ENCODE results near the gene ABHD6. TPM values are rescaled to one million over a fixed set of nuclear protein-coding genes. Genes with fewer than 3 reads are reported as not detected.

The ABHD6 gene
- total RNA-seq, 1 donor = 5.1 TPM

GRCh38 chr3:58291671-58292338 is 54.2 kb downstream of the ABHD6 start:
- TF ChIP-seq, protein P1, sequence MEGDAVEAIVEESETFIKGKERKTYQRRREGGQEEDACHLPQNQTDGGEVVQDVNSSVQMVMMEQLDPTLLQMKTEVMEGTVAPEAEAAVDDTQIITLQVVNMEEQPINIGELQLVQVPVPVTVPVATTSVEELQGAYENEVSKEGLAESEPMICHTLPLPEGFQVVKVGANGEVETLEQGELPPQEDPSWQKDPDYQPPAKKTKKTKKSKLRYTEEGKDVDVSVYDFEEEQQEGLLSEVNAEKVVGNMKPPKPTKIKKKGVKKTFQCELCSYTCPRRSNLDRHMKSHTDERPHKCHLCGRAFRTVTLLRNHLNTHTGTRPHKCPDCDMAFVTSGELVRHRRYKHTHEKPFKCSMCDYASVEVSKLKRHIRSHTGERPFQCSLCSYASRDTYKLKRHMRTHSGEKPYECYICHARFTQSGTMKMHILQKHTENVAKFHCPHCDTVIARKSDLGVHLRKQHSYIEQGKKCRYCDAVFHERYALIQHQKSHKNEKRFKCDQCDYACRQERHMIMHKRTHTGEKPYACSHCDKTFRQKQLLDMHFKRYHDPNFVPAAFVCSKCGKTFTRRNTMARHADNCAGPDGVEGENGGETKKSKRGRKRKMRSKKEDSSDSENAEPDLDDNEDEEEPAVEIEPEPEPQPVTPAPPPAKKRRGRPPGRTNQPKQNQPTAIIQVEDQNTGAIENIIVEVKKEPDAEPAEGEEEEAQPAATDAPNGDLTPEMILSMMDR (IDR thresholded peaks at IDR 0.05; ENCODE audit: extremely low read depth, low read depth, low read length) = no peak
- Histone ChIP-seq H2AFZ (ENCODE audit: low read length) (no peak overlapping the region), H3K27ac (ENCODE audit: low read depth, low read length) (no peak overlapping the region), H3K4me1 (ENCODE audit: insufficient read depth, low read length) (no peaks in the 10 kb centered on the region), H3K4me3 (ENCODE audit: insufficient read depth, low read length) (no peak overlapping the region), H4K20me1 (ENCODE audit: insufficient read depth, low read length) (no peaks in the 10 kb centered on the region), H3K79me2 (ENCODE audit: insufficient read depth, low read length) (no peaks in the 10 kb centered on the region), H3K4me2 (ENCODE audit: insufficient read depth, low read length) (no peak overlapping the region), H3K36me3 (ENCODE audit: insufficient read depth, low read length) (no peaks in the 10 kb centered on the region), H3K9me3 (ENCODE audit: low read depth, low read length) (no peaks in the 10 kb centered on the region), H3K27me3 (ENCODE audit: insufficient read depth, low read length) (no peaks in the 10 kb centered on the region)
- DNase-seq (ENCODE audit: insufficient read length, low spot score, missing footprints) = no peak

- H3K4me1 ChIP-seq (ENCODE audit: insufficient read depth, low read length) = no peaks in the 10 kb centered on the region
These were observed 55.3 kb downstream of the ABHD6 start for GRCh38 chr3:58292866-58293265.

DNA sequence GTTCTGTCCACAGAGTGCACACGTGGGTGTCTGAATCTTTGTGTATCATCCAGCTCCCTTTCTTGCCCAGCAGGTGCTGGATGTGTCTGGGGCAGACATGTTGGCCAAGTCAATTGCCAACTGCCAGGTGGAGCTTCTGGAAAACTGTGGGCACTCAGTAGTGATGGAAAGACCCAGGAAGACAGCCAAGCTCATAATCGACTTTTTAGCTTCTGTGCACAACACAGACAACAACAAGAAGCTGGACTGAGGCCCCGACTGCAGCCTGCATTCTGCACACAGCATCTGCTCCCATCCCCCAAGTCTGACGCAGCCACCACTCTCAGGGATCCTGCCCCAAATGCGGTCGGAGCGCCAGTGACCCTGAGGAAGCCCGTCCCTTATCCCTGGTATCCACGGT is 55.9 kb downstream of the ABHD6 start:
- no peak overlapping the region for H3K4me2 ChIP-seq (ENCODE audit: insufficient read depth, low read length)
- H3K4me3 ChIP-seq (ENCODE audit: insufficient read depth, low read length) = no peak overlapping the region
- H4K20me1 ChIP-seq (ENCODE audit: insufficient read depth, low read length) = no peaks in the 10 kb centered on the region
- TF ChIP-seq, protein P1 (IDR thresholded peaks at IDR 0.05; ENCODE audit: extremely low read depth, low read depth, low read length) = no peak
- no peak overlapping the region for H2AFZ ChIP-seq (ENCODE audit: low read length)
- no peak overlapping the region for H3K27ac ChIP-seq (ENCODE audit: low read depth, low read length)
- no peaks in the 10 kb centered on the region for H3K36me3 ChIP-seq (ENCODE audit: insufficient read depth, low read length)
- no peak for DNase-seq (ENCODE audit: insufficient read length, low spot score, missing footprints)
- H3K9me3 ChIP-seq (ENCODE audit: low read depth, low read length) = no peaks in the 10 kb centered on the region
- peaks cover 5% of the 10 kb centered on the region for H3K27me3 ChIP-seq (ENCODE audit: insufficient read depth, low read length)
- H3K4me1 ChIP-seq (ENCODE audit: insufficient read depth, low read length) = no peaks in the 10 kb centered on the region
- no peaks in the 10 kb centered on the region for H3K79me2 ChIP-seq (ENCODE audit: insufficient read depth, low read length)

More at GRCh38 chr3:58292866-58293265, 55.3 kb downstream of the ABHD6 start:
- Histone ChIP-seq H3K9me3 (ENCODE audit: low read depth, low read length) (no peaks in the 10 kb centered on the region), H3K27me3 (ENCODE audit: insufficient read depth, low read length) (peaks cover 2% of the 10 kb centered on the region), H3K27ac (ENCODE audit: low read depth, low read length) (no peak overlapping the region), H3K4me2 (ENCODE audit: insufficient read depth, low read length) (no peak overlapping the region), H3K36me3 (ENCODE audit: insufficient read depth, low read length) (no peaks in the 10 kb centered on the region), H3K4me3 (ENCODE audit: insufficient read depth, low read length) (no peak overlapping the region), H3K79me2 (ENCODE audit: insufficient read depth, low read length) (no peaks in the 10 kb centered on the region), H2AFZ (ENCODE audit: low read length) (no peak overlapping the region), H4K20me1 (ENCODE audit: insufficient read depth, low read length) (no peaks in the 10 kb centered on the region)
- no peak for DNase-seq (ENCODE audit: insufficient read length, low spot score, missing footprints)
- TF ChIP-seq, protein P1 (IDR thresholded peaks at IDR 0.05; ENCODE audit: extremely low read depth, low read depth, low read length) = no peak

DNA sequence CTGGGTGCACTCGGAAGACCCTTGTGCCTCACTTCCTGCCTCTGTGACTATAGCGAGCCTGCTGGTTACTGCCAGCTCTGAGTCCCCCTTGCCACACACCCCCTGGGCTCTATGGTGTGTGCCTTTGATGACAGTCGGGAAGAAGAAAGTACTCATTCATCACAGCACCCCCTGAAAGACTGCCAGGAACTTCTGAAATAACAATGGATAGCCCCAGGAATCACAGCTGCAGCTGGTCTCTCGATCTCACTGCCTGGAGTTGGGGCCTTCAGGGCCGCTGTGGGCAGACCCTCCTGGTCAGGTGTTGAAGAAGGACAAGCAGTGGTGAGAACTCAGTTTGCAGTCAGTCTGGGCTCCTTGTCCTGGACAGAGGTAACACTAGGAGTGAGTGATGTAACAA is 58.7 kb downstream of the ABHD6 start:
- Histone ChIP-seq H3K4me2 (ENCODE audit: insufficient read depth, low read length) (no peak overlapping the region), H2AFZ (ENCODE audit: low read length) (no peak overlapping the region), H3K9me3 (ENCODE audit: low read depth, low read length) (no peaks in the 10 kb centered on the region), H3K4me1 (ENCODE audit: insufficient read depth, low read length) (no peaks in the 10 kb centered on the region), H3K4me3 (ENCODE audit: insufficient read depth, low read length) (no peak overlapping the region), H3K36me3 (ENCODE audit: insufficient read depth, low read length) (no peaks in the 10 kb centered on the region), H3K27ac (ENCODE audit: low read depth, low read length) (no peak overlapping the region), H3K79me2 (ENCODE audit: insufficient read depth, low read length) (no peaks in the 10 kb centered on the region), H3K27me3 (ENCODE audit: insufficient read depth, low read length) (peaks cover 18% of the 10 kb centered on the region), H4K20me1 (ENCODE audit: insufficient read depth, low read length) (no peaks in the 10 kb centered on the region)
- TF ChIP-seq, protein P1 (IDR thresholded peaks at IDR 0.05; ENCODE audit: extremely low read depth, low read depth, low read length) = no peak
- no peak for DNase-seq (ENCODE audit: insufficient read length, low spot score, missing footprints)
